GM12874 (cell line): Measurements from ENCODE around the gene FAT1.

ENCODE experiments used
- TF ChIP-seq, protein P1 (sequence below): IDR thresholded peaks from 2 replicates; pipeline ENCODE4 v1.5.1; 2011; ENCODE audit warnings: low read depth, mild to moderate bottlenecking, control low read depth, low read length, moderate library complexity; ENCODE audit not compliant: insufficient read depth

The FAT1 gene

DNA sequence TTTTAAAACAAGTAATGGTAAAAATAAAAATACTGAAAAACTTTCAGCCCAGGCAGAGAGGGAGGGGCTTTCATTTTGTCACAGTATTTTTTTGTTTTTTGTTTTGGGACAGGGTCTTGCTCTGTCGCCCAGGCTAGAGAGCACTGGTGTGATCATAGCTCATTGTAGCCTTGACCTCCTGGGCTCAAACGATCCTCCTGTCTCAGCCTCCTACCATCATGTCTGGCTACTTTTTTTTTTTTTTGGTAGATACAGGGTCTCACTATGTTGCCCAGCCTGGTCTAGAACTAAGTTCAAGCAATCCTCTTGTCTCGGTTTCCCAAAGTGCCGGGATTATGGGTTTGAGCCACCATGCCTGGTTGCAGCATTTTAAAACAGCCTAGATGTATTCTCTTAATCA, 40.8 kb upstream of the FAT1 start:
- TF ChIP-seq, protein P1, sequence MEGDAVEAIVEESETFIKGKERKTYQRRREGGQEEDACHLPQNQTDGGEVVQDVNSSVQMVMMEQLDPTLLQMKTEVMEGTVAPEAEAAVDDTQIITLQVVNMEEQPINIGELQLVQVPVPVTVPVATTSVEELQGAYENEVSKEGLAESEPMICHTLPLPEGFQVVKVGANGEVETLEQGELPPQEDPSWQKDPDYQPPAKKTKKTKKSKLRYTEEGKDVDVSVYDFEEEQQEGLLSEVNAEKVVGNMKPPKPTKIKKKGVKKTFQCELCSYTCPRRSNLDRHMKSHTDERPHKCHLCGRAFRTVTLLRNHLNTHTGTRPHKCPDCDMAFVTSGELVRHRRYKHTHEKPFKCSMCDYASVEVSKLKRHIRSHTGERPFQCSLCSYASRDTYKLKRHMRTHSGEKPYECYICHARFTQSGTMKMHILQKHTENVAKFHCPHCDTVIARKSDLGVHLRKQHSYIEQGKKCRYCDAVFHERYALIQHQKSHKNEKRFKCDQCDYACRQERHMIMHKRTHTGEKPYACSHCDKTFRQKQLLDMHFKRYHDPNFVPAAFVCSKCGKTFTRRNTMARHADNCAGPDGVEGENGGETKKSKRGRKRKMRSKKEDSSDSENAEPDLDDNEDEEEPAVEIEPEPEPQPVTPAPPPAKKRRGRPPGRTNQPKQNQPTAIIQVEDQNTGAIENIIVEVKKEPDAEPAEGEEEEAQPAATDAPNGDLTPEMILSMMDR, result no peak

DNA sequence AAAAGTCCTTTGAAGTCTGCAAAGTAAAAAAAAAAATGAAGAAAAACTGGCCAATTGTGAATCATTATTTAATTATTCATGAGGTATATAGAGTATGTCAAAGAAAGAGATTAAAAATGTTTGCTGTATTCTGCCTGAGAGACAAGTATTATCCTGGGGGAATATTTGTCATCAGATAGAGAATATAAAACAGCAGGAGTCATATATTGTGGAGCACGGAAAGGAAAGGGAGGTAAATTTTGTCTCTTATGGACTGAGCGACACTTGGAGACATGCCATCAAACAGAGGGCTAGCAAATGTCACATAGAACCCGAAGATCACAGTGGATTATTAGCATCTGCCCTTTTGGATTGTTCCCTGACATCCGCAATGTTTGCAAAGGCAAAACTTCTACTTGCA, 39.2 kb upstream of the FAT1 start:
- TF ChIP-seq, protein P1, result no peak

DNA sequence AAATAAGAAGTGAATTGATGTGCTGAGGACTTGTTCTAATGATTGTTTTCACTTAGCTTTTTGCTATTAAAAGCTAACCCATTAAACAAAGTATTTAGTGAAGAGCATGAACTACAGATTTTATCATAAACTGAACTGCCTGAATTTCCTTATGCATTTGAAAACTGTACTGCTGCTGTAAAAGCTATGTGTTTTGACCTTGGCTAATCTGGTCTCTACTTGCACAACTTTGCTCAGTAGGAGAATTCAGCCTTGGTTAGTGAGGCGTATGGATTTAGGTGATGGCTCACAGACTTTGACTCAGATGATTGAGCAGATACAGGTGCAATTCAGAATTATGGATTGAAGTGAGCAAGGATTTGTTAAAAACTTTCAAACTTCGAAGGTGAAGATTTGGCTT, 38.7 kb upstream of the FAT1 start:
- TF ChIP-seq, protein P1, result no peak

DNA sequence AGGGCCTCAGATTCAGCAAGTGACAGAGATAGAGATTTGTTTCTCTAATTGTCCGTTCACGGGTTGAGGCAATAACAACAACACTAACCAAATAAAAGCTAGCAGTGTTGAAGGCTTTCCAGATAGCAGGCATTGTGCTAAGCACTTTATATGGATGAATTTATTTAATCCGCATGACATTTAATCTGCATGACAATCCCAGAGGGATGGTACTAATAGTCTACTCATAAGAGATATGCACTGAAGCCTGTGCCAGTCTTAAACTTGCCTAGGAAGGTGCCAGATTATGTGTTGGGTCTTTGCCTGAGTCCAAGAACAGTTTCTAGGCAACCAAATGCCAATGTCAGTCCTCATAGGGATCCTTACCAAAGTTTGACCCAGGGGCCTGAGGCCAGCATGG, 37.7 kb upstream of the FAT1 start:
- TF ChIP-seq, protein P1, result no peak

DNA sequence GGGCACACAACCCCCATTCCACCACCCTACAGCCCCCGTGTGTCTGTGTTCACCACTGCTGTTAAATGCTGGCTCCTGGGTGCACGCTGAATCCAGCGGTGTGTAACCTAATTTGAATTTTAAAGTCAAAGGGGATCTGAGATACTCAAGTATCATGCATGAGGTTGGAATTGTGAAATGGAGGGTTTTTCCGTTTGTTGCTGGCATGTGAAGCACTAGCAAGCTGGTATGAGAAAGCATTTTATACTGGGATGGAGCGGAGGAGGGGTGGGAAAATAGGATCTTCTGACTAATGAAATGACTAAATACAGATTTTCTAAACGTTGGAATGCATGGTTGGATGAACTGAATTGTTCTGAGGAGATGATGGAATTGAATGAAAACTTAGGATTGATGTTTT, 36.9 kb upstream of the FAT1 start:
- TF ChIP-seq, protein P1, result no peak

DNA sequence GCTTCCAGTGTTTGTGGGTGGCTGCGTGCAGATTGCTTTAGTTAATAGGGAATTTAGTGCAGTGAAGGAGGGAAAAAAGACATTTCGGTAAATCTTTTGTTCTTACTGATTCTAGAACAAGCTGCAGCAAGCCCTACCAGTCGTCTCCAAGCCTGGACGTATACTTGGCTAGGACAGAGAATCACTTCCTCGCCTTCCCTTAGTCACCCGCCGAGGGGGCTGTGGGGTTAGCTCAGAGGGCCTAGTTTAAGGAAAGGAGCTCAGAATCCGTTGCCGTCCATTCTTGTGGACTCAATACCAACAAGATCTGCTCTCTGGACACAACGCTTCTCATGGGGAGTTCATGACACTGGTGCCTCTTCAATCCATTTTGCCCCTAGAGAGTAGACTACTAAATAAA, 36.3 kb upstream of the FAT1 start:
- TF ChIP-seq, protein P1, result no peak

DNA sequence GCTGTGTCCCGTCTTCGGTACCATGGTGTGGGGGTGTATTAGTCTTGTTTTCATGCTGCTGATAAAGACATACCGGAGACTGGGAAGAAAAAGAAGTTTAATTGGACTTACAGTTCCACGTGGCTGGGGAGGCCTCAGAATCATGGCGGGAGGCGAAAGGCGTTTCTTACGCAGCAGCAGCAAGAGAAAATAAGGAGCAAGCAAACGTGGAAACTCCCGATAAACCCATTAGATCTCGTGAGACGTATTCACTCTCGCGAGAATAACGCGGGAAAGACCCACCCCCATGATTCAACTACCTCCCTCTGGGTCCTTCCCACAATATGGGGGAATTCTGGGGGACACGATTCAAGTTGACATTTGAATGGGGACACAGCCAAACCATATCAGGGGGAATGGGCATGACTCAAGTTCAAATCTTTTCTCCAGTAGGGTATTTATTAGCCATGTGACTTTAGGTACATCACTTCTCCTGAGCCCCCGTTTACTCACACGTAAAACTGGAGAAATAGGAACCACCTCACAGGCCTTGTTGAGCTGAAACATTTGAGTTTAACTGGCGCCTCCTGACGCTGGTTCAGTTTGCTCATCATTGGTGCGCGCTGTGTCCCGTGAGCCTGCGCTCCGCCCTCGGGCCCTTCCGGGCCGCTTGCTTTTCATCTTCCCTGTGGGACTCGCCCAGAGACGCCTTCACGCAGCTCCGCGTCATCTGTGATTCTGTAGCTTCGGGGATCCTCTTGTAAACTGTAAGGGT, 35.5 kb upstream of the FAT1 start:
- TF ChIP-seq, protein P1, result no peak
